GM21786 (cell line): Measurements from ENCODE around the gene SRMS.
A peak's percentile ranks its signal among the peaks of the same experiment; 100 is the strongest.
"Not testable (repeated sequence)": the region's sequence is repeated elsewhere in the genome, so short reads cannot be mapped to it uniquely, and the experiment has no call there.

Experiments
- ATAC-seq: cut with Tn5 transposase; IDR thresholded peaks from one replicate; pipeline ENCODE4 v1.9.1; 2021; ENCODE audit not compliant: unreplicated experiment

The SRMS gene

DNA sequence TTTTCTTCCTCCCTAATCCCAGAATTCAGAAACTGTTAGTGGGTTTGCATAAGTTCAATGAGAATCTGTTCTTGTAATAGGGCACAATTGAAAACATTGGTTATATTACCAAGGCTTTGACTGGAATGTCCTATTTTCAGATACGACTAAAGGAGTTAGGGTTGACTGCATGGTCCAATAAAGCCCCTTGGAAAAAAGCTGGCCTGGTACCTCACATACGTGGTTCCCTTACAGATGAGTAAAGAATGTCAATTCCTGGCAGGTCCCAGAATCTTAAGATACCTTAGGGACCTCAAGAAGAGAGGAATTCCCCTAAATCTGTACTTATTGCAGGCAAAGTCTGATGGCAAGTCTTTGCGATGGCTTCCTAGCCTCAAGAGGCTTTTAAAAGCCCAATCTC is 22.4 kb downstream of the SRMS start:
- no peak for ATAC-seq

DNA sequence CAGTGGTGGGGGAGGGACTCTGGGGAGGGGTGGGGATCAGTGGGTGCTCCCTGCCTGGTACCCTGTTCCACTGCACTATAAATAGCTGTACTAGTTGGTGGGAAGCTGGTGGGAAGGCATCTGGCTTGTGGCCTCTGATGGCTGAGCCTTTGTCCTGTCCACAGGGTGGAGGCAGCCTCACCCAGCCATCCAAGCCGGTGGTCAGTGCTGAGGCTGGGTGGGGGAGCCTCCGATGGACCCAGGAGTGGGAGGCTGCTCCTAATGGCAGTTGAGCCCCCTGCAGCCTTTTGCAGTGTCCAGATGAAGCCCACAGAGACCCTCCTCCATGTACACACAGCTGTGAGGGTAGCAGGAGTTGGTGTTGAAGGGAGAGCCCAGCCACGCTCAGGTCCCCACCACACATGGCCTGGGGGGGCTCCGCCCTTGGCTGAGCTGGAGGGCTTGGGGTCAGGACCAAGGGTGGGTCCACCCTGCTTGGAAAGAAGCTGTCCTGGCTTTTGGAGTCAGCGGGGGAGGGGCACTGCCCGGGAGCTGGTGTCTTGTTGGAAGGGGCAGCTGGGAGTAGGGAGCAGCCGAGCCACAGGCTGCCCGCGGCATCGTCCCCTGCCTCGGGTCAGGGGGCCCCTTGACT is 24.5 kb downstream of the SRMS start:
- ATAC-seq: no peak

DNA sequence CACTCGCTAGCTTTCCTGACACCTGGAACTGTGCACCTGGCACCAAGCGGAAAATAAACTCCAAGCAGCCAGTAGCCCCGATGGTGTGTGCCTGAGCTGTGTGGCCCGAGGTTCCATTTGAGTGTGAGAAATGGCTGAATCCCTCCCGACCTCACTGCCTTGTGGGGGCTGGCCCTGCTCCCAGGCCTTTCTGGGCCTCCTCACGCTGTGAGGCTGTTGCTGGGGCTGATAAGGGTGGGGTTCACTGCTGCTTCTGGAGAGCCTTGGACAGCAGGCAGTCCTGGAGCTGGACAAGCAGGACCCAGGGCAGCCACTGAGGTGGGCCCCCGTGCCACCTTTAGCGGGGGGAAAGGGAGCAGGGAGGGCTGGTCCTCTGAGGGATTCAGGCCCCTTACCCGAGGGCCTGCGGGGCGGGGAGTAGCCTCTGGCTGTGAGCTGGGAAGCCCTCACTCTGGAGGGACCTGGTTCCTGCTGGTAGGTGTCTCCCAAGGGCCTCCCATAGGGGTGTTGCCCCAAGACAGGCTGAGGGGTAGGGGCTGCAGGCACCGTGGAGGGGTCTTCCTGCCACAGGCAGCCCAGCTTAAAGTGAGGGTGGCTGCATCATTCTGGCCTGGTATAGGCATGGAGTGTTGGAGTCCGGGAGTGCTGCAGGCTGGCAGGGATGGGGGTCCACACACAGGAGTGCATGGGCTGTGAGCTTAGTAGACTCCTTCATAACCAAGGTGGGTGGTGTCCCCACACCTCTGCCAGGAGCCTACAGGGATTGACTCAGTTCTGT is 25.3 kb downstream of the SRMS start:
- no peak for ATAC-seq

DNA sequence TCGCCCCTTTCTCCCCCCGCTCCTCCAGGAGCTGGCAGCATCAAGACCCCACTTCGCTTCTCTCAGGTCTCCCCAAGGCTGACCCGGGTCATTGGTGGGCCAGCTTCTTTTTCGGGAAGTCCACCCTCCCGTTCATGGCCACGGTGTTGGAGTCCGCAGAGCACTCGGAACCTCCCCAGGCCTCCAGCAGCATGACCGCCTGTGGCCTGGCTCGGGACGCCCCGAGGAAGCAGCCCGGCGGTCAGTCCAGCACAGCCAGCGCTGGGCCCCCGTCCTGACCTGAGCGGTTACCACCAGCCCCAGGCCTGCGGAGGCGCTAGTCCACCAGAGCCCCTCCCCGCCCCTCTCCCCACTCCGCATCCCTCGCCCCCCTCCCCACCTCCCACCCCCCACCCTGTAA is 25.9 kb downstream of the SRMS start:
- ATAC-seq: no peak

DNA sequence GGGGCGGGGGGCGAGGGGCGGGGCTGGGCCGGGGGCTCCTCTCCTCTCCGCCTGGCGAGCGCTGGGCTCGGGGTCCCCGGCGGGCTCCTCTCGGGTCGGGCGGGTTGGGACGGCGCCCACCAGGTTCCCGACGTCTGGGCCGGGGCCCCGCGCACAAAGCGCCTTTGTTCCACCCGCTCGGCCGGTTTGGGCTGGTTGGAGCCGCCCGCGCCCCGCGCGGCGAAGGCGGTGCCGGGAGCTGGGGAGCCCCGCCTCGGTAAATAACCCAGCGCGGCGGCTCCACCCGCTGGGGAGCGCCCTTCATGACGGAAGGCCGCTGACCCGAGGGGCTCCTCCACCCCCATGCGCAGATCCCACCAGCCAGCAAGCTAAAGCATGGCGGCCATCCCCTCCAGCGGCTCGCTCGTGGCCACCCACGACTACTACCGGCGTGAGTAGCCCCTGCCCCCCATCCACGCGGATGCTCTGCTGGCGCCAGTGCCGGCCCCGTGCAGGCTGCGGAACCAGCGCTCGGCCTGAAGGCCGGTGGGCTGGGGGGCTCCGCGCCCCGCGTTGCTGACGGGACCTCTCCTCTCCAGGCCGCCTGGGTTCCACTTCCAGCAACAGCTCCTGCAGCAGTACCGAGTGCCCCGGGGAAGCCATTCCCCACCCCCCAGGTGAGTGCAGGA is 26.5 kb downstream of the SRMS start:
- ATAC-seq: peak; percentile 31

DNA sequence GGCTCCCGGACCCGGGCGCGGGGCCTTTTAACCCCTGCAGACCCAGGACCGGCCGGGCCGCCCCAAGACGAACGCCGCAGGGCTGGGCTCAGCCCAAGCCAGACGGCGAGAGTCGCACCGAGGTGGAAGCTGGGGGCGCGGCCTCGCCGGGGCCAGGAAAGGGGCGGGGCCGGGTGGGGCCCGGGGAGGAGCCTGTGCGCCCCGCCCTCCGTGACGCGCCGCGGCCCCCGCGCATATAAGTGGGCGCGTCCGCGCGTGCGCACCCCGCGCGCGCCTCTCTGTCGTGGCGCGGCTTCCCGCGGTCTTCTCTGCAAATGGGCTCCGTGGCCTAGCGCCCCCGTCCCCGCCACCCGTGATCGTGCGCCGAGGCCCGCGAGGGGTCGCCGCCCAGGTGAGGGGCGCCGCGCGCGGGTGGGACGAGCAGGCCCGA is 27.0 kb downstream of the SRMS start, which contains the start of gene PPDPF:
Gene PPDPF (plus strand): TSS at position 262 of the 430 bp plus-strand sequence. CDS start 544 bp downstream, outside the sequence.
- peak; percentile 56 for ATAC-seq

DNA sequence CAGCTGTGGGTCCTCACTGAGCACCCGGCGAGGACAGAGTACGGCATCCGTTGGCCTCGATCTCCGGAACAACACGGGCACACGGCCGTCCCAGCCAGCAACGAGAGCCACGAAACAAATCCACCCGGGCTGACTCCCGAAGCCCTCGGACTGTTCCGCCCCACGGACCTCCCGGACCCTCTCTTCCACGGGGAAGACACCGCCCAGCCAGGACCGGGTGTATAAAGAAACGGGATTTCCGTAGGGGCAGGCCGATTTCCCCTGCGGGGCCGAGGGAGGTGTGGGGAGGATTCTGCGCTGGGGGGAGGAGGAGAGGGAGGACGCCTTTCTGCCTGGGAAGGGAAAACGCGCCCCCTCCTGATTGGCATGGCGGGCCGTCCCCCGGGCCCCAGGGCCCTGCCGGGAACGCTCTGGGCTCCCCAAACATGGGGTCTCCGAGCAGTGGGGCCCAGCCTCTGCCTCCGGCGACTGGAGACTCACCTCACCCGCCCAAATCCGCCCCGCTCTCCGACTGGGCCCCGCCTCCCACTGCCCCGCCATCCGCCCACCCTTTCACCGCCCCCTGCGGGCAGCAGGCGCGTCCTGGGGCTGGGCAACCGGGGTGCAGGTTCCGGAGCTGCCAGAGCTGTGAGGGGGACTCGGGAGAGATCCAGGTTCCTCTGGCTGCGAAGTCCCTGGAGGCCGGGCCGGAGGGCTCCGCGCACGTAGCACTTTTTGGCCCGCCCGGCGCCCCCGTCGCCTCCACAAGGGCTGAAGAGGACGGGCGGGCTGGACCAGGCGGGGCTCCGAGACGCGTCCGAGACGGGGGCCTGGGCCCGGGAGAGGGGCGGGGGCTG is 27.7 kb downstream of the SRMS start:
- ATAC-seq: peak; percentile 33

DNA sequence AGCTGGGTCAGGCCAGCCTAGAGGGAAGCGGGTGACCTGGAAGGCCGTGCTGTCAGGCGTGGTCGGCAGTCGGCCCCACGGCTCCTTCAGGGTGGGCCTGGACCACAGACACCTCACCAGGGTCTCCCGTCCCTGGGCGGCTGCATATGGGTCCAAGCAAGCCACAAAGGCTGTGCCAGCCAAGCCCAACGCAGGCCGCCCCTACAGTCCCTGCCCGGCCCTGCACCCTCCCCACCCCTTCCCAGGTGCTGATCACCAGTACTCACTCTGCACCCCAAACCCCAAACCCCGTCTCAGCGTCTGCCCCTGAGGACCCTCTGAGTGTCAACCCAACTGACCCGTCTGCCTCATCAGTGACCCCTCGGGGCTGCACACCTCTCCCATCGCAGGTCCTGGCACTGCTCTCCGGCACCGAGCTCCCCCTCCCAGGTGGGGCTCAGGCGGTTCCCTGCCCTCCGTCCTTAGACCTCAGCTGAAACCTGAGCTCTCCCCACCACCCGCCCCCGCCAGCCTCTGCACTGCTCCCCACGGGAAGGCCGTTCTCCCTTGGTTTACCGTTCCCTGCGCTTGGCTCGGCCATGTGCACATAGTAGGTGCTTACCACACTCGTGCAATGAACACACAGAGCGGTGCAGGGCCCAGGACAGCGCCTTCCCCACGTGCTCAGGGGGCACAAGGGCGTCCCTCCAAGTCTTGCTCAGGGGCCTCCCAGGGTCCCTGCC is 28.4 kb downstream of the SRMS start:
- ATAC-seq: no peak

DNA sequence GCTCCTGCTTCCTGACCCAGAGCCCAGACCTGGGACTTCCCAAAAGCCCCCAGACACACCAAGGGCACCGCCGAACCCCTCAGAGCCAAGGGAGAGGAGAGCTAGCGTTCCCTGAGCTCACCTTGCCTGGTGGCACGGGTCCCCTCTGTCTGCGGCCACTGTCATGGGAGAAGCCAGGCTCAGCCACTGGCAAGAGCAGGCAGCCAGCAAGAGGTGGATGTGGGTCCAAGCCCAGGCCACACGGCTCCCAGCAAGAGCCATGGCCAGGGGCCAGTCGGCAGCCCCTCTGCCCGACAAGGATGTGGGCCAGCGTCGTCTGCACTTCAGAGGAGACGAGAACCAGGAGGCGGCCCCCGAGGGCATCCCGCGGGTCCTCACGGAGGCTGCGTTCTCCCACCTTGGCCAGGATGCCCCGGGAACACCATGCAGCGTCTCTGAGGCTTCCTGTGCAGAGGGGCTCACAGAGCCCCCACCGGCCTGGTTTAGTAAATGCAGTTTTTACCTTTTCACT is 29.1 kb downstream of the SRMS start:
- no peak for ATAC-seq

DNA sequence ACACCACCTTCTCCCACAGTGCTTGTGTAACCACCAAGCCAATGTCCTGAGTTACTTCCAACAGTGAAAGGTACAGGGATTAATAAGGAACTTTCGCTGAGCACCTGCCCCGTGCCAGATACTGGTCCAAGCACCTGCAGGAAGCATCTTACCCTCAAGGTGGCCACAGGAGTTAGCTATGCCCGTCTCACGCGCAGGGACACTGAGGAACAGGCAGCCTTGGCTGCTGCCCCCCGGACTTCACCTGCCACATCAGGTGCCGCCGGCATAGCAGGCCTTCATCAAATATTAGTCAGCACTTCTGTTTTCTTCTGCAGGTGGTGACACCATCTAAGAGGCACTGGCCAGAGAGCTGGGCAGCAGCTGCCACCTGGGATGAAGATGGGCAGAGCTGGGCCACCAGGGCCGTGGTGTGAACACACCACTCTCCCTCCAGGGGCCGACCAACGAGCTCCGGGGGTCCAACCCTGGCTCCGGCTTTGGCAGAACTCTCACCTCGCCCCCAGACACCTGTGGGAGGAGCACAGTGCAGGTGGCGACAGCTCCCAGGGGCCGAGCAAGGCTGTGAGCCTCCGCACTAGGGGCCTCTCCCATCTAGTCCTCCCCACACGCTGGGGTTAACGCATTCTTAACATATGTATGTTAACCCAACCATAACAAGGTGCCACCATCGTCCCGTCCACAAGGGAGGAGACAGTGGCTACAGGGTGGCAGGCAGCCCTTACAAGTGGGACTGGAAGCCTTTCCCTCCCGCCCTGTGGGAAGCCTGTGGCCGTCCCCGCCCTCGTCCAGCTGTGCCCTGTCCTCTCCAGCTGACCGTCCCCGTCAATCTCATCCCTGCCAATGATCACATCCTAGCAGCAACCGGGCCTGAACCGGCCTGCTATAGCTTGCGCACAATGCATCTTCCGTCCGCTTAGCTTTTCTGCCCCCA is 29.9 kb downstream of the SRMS start:
- no peak for ATAC-seq

DNA sequence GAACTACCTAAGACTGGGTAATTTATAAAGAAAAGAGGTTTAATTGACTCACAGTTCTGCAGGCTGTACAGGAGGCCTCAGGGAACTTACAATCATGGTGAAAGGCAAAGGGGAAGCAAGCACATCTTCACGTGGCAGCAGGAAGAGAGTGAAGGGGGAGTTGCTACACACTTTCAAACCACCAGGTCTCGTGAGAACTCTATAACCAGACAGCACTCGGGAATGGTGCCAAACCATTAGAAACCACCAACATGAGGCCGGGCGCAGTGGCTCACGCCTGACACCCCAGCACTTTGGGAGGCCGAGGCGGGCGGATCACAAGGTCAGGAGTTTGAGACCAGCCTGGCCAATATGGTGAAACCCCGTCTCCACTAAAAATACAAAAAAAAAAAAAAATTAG is 33.0 kb downstream of the SRMS start:
- not testable (repeated sequence) for ATAC-seq

DNA sequence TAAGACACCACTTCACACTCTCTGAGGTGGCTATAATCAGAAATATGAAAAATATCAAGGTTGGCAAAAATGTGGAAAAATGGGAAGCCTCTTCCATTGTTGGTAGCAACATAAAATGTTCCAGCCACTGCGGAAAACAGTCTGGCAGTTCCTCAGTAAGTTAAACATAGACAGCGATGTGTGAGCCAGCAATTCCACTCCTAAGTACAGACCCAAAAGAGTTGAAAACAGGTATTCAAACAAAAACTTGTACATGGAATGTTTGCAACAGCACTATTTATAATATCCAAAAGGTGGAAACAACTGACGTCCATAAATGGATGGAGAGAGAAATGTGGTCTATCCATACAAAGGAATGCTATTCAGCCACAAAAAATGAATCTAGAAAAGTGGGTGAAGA is 34.3 kb downstream of the SRMS start:
- ATAC-seq: no peak

DNA sequence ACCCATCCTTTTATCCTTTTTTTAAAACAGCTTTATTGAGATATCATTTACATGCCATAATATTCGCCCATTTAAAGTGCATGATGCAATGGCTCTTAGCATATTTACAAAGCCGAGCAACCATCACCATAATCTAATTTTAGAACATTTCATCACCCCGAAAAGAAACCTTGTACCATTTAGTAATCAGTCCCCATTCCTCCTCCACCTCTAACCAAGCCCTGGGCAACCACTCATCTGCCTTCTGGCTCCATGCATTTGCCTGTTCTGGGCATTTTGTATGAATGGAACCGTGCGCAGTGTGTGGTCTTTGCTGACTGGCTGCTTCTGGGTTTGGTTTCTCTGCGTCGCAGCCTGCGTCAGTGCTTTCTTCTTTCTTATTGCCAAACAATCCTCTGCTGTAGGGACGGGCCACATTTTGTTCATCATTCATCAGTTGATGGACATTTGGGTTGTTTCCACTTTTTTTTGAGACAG is 38.4 kb downstream of the SRMS start:
- no peak for ATAC-seq

DNA sequence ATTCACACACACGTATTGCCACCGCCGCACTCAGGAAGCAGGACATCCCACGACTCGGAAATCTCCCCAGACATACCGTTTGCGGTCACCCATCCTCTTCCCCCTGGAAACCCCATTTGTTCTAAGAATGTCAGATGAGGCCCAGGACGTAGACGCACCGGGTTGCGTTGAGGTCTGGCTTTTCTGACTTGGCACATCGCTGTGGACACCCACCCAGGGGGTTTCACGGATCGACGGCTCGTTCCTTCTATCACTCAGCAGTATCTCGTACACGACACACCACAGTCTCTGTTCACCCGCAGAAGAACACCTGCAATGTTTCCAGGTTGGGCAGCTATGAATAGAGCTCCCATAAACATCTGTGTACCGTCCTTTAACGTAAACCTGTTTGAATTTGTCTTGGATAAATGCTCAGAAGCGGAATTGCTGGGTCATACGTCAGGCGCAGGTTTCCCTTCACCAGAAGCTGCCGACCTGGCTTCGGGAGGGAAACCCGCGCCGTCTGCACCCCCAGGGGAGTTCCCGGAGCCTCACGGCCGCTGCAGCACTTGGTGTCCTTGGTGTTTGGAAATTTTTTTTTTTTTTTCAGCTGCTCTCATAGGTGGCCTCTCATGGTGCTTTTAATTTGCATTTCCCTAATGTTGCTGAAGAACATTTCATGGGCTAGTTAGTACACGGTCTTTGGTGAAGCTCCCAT is 39.3 kb downstream of the SRMS start:
- no peak for ATAC-seq

DNA sequence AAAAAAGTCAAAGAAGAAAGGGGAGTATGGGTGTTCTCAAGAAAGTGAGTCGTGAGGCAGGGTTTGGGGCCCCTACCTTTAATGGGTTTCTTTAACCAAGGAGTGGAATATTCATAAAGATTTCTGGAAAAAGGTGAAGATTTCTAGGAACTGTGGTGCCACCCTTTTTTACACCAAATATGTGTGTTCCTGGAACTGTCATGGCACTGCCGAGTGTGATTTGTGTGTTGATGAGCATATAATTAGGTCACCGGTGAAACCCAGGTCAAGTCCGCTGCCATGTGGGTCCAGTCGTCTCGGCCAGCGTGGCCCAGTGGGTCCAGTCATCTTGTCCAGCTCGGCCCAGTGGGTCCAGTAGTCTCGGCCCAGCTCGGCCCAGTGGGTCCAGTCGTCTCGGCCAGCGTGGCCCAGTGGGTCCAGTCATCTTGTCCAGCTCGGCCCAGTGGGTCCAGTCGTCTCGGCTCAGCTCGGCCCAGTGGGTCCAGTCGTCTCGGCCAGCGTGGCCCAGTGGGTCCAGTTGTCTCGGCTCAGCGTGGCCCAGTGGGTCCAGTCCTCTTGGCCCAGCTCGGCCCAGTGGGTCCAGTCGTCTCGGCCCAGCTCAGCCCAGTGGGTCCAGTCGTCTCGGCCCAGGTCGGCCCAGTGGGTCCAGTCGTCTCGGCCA is 40.3 kb downstream of the SRMS start:
- ATAC-seq: no peak

DNA sequence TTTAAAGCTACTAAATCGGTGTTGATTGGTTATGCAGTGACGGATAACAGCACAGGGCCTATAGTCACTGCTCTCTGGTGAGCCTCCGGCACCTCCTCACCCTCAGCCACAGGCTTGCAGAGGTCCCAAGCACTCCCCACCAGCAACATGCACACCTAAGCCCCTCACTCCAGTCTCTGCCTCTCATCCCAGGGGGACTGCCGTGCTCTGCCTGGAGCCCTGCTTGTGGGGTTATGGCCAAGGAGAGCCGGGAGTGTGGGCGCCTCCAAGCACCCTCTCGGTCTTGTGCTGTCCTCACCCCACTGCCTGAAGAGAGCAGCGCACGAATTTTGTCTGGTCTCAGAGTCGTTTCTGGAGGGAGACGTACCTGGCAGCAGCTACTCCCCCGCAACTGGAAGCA is 41.8 kb downstream of the SRMS start:
- no peak for ATAC-seq

DNA sequence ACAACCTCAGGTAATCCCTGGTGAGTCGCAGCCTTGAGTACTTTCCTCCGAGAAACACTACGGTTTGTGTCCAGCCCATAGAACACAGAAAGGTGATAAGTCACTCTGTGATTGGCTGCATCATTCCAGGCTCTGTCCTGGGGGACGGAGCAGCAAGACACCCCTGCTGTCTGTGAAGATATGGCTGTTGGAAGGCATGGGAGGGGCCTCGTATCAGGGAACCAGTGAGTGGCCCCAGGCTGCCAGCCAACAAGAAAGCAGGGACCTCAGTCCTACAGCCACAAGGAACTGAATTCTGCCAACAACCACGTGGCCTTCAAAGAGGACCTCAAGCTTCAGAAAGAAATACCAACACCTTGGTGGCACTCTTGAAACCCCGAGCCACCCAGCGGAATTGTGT is 42.3 kb downstream of the SRMS start:
- no peak for ATAC-seq

DNA sequence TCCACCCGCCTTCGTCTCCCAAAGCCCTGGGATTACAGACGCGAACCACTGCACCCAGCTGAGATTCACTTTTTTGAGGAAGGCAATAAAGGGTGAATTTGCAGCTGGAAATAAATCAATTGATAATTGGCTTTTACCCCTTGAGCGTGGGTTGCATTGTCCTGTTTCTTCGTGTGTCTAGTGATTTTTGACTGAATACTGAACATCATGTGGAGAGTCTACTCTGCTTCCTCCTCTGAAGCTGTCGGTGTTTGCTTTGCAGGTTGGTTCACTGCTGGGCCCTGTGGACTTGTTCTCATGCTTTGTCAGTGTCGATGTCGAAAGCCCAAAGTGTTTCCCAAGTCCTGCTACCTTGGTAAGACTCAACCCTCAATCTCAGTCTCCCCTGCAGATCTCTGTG is 42.9 kb downstream of the SRMS start:
- no peak for ATAC-seq
